Muscle of arm (tissue), 14 donors: Measurements from ENCODE around the gene ACAP1. TPM values are rescaled to one million over a fixed set of nuclear protein-coding genes. Genes with fewer than 3 reads are reported as not detected.

Source experiments
- DNase-seq: peaks from one replicate; pipeline ENCODE4 v3.0.0-alpha.2; 2013
- long read RNA-seq, 11 donors: transcript quantifications; one replicate each; lab custom pipeline, GENCODE V29; 2026
- polyA plus RNA-seq, 12 donors: library from polyadenylated mRNA; unstranded; fragments of 120-200 nt; gene quantifications; one replicate each; pipeline ENCODE4 v1.2.1, GENCODE V29; 2013; ENCODE audit not compliant: insufficient read length in 12 of 12

The ACAP1 gene, protein sequence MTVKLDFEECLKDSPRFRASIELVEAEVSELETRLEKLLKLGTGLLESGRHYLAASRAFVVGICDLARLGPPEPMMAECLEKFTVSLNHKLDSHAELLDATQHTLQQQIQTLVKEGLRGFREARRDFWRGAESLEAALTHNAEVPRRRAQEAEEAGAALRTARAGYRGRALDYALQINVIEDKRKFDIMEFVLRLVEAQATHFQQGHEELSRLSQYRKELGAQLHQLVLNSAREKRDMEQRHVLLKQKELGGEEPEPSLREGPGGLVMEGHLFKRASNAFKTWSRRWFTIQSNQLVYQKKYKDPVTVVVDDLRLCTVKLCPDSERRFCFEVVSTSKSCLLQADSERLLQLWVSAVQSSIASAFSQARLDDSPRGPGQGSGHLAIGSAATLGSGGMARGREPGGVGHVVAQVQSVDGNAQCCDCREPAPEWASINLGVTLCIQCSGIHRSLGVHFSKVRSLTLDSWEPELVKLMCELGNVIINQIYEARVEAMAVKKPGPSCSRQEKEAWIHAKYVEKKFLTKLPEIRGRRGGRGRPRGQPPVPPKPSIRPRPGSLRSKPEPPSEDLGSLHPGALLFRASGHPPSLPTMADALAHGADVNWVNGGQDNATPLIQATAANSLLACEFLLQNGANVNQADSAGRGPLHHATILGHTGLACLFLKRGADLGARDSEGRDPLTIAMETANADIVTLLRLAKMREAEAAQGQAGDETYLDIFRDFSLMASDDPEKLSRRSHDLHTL
- 10 to 100 TPM in 3 of 12 donors, 1 to 10 TPM in 8, not detected in 1; 2.8 to 17.4 (median 8.1) TPM for polyA plus RNA-seq
- long read RNA-seq, donor 1, full-length matches to known transcripts = 21 of 21 reads
- long read RNA-seq, donor 1, partial matches to known transcripts = 0 of 21 reads
- long read RNA-seq, donor 1, other reads (novel, unspliced or antisense) = 0 of 21 reads
- long read RNA-seq, donor 2, full-length matches to known transcripts = 11 of 11 reads
- long read RNA-seq, donor 2, partial matches to known transcripts = 0 of 11 reads
- long read RNA-seq, donor 2, other reads (novel, unspliced or antisense) = 0 of 11 reads
- long read RNA-seq, donor 3, full-length matches to known transcripts = 7 of 7 reads
- long read RNA-seq, donor 3, partial matches to known transcripts = 0 of 7 reads
- long read RNA-seq, donor 3, other reads (novel, unspliced or antisense) = 0 of 7 reads
- long read RNA-seq, donor 4, full-length matches to known transcripts = 7 of 7 reads
- long read RNA-seq, donor 4, partial matches to known transcripts = 0 of 7 reads
- long read RNA-seq, donor 4, other reads (novel, unspliced or antisense) = 0 of 7 reads
- long read RNA-seq, donor 5, full-length matches to known transcripts = 12 of 12 reads
- long read RNA-seq, donor 5, partial matches to known transcripts = 0 of 12 reads
- long read RNA-seq, donor 5, other reads (novel, unspliced or antisense) = 0 of 12 reads
- long read RNA-seq, donor 6, full-length matches to known transcripts = 6 of 6 reads
- long read RNA-seq, donor 6, partial matches to known transcripts = 0 of 6 reads
- long read RNA-seq, donor 6, other reads (novel, unspliced or antisense) = 0 of 6 reads
- long read RNA-seq, donor 7, full-length matches to known transcripts = 6 of 6 reads
- long read RNA-seq, donor 7, partial matches to known transcripts = 0 of 6 reads
- long read RNA-seq, donor 7, other reads (novel, unspliced or antisense) = 0 of 6 reads
- long read RNA-seq, donor 8, full-length matches to known transcripts = 13 of 13 reads
- long read RNA-seq, donor 8, partial matches to known transcripts = 0 of 13 reads
- long read RNA-seq, donor 8, other reads (novel, unspliced or antisense) = 0 of 13 reads
- long read RNA-seq, donor 9, full-length matches to known transcripts = 9 of 9 reads
- long read RNA-seq, donor 9, partial matches to known transcripts = 0 of 9 reads
- long read RNA-seq, donor 9, other reads (novel, unspliced or antisense) = 0 of 9 reads
- long read RNA-seq, donor 10, full-length matches to known transcripts = 13 of 13 reads
- long read RNA-seq, donor 10, partial matches to known transcripts = 0 of 13 reads
- long read RNA-seq, donor 10, other reads (novel, unspliced or antisense) = 0 of 13 reads
- long read RNA-seq, donor 11, full-length matches to known transcripts = 4 of 4 reads
- long read RNA-seq, donor 11, partial matches to known transcripts = 0 of 4 reads
- long read RNA-seq, donor 11, other reads (novel, unspliced or antisense) = 0 of 4 reads

DNA sequence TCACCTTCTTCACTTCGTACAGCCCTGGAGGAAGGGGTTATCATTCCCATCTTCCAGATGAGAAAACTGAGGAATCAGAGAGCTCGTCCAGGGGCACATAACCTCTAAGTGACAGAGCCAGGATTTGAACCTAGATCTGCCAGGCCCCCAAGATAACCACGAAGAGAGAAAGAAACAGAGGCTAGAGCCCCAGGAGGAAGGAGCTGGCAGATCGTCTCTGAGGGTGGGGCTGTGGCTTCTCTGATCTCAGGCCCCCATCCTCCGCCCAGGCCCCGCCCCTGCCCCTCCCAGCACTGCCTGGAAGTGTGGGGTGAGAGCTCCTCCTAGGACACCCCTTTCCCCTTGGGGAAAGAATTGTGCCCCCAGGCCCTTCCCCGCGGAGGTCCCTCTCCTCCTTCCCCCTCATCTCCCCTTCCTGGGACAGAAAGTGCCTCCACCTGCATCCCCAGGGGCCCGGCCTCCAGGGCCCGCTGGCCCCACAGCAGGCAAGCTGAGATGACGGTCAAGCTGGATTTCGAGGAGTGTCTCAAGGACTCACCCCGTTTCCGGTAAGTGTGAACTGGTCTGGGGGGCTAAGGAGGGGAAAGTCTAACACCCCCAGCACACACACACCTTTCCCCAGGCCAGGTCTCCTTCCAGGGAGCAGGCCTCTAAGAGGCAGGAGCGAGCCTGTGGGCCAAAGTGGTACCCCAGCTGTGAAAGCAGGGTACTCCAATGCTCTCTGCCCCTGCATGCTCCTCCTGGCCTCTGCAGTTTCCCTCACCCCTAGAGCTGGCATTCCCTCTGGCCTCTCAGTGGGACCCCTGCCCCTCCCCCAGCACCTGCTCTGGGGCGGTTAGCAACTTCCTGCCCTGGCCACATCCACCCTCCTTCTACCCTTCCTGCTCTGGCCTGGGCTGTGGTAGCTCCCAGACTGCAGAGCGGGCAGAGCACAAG lies at the start of gene ACAP1:
Gene ACAP1, plus strand, starts transcription at position 290 of the 936 bp plus-strand sequence. Its CDS starts 206 bp downstream, at position 496.
- DNase-seq = no peak

DNA sequence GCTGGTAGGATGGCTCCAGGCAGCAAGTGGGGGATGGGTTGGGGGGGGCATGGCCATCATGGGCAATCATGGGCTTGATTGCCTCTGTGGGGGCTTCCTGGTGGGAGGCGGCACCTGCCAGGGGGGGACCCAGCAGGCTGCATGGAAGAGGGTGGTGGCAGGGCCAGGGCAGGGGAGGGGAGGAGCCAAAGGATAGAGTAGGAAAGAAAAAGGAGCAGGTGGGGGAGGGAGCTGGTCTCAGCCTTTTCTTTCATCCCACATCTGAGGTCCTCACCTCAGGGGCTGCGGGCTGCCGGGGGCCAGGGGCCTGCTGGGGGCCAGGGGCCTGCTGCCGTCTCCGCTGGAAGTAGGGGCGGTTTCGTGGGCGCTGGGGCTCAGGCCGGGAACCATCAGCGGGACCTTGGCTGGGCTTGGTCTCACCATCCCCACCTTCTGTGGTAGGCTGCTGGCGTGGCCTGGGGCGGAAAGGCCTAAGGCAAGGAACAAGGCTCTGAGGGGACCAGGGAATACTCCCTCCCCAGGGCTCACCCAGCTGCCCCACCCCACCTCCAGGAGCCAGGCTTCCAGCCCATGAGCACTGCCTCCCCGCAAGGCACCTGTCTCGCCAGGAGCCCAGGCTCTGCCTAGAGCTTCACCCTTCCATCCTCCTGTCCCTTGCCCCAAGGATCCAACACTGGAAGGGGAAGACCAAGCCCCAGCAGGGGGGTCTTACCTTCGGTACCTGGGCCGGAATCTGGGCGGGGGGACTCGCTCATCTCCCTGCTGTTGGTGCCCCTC lies 46.9 kb upstream of the ACAP1 start:
- DNase-seq = no peak

DNA sequence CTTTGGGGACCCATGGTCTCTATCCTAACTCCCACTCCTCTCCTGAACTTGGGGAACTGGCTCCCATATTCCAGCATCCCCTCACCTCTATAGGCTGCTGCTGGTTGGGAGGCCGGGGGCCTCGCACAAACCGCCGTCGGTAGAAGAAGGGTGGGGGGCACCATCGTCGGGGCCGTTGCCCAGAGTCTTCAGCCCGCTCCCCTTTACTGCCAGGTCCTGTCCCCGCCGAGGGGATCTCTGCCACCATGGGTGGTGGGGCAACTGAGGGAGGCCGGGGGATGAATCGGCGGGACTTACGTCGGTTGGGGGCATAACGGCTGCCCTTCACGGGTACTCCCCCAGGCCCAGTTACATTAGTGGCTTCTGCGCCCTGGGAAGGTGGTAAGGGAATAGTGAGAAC lies 46.2 kb upstream of the ACAP1 start:
- DNase-seq = no peak

DNA sequence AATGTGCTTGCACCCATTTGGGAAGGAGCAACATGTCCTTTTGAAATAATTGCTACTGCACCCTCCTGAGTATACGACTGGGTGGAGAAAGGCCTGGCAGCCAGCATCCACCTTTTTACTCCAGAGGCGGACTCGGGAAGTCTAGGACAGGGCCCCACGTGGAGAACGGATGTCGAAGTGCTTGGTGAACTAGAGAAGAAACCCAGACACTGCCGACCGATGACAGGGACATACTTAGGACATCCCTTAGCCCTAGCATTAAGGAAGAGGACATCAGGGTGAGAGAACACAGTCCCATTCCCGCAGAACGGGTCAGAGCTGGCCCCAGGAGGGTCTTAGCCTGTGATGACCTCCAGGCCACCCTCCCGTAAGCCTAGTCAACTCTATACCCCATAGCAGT lies 45.6 kb upstream of the ACAP1 start:
- DNase-seq = no peak

DNA sequence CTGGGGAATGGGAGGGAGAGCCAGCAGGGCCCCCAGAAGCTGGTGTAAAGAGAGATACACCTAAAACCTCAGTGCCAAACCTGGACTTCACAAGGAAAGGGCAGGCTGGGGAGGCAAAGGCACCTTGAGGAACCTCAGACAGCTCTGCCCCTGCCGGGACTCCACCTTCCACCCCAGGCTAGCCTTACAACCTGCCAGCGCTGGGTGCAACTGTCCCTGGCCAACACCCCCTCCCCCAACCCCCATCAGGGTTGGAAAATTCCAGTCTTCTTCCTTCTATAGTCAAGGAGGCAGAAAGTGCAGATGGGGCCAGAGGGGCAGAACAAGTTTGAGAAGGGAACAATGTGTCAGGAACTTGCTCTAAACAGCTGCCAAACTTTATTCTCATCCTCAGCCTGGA lies 44.1 kb upstream of the ACAP1 start:
- no peak for DNase-seq

DNA sequence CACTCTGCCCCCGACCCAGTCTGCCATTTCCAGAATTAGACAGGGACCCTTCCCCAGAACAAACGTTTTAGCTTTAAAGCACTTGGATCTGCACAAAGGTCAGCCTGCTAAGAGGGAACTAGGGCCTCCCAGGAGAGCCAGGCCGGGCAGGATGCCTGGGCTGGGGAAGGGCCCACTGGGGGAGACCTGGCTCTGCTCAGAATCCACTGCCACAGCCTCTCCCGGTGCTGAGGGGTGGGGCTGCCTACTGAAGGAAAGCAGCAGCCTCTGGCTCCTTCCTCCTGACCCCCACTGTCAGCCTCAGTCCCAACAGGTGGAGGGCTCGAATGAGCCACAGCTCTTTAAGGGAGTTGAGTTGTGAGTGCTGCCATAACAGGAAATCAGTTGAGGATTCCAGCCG lies 43.6 kb upstream of the ACAP1 start:
- no peak for DNase-seq

DNA sequence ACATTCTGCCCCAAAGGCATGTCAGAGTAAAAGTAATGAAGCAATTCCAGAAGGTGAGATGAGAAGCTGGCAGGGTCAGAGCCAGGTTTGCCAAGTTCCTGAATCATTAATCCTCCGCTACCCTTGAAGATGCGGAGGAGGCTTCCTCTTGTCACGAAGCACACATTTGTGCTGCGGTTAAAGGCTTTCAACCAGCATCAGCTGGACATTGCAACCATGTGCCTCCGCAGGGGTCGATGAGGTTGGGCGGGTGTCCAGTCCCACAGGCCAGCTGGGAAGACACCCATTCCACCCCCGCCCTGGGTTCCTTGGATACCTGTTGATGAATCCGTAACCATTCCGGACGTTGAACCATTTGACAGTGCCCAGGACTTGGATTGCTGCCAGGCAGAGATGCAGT lies 43.2 kb upstream of the ACAP1 start:
- no peak for DNase-seq

DNA sequence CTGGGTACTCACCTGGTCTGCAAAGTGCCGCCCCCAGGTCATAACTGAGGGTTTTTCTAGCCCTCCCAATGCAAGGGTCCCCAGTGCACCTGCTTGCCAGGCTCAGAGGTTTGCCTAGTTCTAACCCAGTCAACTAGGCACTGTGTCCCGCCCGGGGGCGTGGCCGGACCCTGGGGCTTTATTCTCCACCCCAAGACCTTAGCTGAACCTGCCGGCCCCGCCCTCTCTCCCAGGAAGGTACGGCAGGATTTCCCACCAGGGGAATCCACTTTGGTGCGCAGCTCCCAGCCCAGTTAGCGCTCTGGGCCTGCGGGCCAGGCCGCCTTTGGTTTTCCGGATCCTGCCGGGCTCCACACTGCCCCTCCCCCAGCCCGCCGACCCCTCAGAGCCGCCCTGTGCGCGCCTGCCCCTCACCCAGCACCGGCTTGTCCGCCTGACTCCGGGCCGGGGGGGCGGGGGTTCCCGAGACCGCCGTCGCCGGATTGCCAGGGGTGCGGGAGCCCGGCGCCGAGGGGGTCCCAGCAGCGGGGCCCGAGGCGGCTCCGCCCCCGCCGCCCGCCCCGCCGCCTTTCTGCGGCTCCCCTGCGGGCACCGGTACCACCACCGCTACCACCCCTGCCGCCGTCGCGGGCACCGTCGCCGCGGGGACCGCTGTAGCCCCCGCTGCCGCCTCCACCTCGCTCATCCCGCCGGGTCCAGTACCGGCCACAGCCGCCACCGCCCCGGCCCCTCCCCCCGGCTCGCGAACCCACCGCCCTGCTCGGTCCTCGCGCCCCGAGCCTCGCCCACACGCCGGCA lies 42.3 kb upstream of the ACAP1 start:
- no peak for DNase-seq

DNA sequence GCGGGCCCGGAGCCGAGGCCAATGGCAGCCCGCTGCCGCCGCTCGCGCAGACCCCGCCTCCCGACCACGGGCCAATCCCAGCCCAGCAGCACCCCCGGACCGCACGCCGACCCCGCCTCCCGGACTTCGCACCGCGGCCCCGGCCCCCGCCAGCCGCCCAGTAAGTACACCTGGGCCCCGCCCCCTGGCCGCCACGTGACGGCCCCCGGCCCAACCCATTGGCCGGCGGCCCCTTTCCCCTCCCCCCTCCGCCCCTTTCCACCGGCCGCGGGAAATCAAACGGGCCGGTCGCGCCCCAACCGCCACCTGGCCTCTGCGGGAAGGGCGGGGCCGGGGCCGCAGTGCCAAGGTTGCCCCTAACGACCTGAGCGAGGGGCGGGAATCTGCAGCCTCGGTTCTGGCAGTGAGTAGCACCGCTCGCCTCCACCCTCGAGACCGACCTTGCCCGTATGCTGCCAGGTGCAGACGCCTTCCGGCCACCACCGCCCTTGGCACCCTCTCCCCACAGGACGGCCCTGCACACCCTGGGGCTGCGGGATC lies 41.6 kb upstream of the ACAP1 start, which contains the start of gene YBX2:
Gene YBX2, minus strand, starts transcription at position 26 of the 540 bp plus-strand sequence. CDS start 139 bp downstream, outside the sequence.
- no peak for DNase-seq

DNA sequence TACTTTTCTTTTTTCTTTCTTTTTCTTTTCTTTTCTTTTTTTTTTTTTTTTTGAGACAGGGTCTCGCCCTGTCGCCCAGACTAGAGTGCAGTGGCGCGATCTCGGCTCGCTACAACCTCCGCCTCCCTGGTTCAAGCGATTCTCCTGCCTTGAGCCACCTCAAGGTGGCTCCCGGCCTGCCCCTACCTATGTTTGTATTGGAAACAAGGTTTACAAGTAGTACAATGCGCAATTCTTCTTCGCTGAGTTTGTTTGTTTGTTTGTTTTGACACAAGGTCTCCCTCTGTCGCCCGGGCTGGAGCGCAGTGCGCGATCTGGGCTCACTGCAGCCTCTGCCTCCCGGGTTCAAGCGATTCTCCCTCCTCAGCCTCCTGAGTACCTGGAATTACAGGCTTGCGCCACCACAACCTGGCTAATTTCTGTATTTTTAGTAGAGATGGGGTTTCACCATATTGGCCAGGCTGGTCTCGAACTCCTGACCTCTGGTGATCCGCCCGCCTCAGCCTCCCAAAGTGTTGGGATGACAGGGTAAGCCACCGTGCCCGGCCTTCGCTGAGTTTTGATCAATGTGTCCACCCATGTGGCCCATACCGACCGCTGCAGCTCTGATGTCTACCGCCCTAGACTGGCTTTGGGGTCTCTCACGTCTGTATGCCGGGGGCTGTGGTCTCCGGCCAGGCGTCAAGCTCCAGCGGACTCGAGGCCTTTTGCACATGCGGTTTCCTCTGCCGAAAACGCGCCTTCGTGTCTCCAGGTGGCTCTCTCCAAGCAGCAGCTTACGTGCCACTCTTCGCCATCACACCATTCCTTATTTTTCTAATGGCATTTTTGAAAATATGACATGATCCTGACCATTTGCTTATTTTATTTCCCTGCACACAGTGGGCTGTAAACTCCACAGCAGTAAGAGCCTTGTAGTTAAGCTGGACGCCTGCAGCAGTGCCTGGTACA lies 40.8 kb upstream of the ACAP1 start:
- no peak for DNase-seq

DNA sequence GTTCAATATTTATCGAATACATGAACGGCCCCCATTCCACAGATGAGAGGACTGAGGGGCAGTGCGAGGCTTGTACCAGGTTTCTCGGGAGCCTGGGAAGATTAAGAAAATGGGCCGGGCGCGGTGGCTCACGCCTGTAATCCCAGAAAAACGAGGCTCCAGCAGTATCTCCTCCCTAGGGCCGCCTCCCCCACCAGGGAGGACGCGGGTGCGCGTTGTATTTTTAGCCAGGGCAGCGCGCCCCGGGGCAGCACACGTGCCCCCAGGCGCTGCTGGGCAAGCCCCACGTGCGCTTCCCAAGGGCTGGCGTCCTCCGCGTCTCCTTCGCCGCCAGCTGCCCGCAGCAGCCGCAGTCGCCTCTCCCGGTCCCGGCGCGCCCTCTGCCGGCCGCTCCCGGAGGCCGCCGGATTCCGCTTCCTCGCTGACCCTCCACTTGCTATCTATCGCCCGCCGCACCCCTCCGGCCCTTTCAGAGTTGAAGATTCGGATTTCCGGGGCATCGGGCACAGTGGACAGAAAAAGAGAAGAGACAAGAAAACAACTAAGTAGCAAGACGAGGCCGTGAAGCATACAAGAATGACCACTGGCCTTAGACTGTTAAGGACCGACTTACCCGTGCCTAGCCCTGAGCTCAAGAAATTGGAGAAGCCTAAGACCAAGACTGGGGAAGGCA lies 40.0 kb upstream of the ACAP1 start:
- peak; percentile 79 for DNase-seq

DNA sequence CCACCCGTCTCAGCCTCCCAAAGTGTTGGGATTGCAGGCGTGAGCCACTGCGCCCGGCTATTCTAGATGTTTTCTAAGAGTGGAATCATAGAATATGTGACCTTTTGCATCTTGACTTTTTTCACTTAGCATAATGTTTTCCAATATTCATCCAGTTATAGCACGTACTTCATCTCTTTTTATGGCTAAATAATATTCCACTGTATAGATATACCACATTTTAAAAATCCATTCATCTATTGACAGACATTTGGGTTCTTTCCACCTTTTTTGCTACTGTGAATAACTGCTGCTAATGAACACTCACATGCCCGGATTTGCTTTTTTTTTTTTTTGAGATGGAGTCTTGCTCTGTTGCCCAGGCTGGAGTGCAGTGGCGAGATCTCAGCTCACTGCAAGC lies 32.1 kb upstream of the ACAP1 start:
- no peak for DNase-seq

DNA sequence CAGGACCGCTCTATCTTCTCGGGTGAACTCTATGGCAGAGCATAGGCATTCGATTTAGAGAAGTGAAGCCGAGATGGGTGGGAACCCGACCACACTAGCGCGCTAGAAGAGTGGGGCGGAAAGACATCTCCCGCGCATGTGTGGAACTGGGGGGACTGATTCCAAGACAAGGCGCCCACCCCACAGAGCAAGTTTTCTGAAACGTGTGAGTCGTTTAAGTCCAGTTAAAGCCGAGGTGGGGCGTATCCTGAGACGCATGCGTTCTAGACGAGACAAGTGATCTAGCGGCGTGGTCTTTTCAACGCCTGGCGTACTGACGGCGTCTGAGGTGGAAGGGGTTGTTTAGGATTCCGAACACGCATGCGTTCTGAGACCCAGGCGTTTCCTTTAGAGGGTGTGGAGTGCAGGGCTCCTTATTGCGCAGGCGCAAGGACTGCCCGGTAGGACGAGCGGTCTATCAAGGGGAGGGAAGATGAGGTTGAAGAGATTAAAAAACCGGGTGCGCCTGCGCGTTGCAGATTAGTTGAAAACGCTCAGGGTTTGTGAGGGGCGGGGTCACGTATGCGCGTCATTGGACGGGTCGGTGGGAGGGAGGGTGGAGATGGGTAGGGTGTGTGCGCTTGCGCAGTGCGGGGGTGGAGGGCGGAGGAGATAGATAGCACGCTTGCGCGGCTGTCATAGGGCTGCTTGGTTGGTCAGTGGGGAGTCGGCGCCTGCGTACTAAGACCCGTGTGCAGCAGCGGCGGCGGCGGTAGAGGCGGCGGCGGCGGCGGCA lies 29.2 kb upstream of the ACAP1 start, which contains the start of gene EIF5A:
Gene EIF5A, plus strand, starts transcription at position 718 of the 775 bp plus-strand sequence. CDS start 2,008 bp downstream, outside the sequence.
- peak; percentile 100 for DNase-seq
